Effector memory CD4-positive, alpha-beta T cell (primary cell): ENCODE data around the gene ZNF511.

Source experiments
- DNase-seq, 3 donors: peaks; one replicate each; pipeline ENCODE4 v3.0.0-alpha.2; 2020
- H3K27ac ChIP-seq: 2 replicates; pipeline ENCODE4 v1.7.0; 2013; ENCODE audit warnings: mild to moderate bottlenecking, low read length, moderate library complexity; ENCODE audit not compliant: insufficient read depth, poor library complexity, severe bottlenecking
- H3K27me3 ChIP-seq: replicated peaks from 2 replicates; pipeline ENCODE4 v1.7.0; 2013; ENCODE audit warnings: mild to moderate bottlenecking, low read length; ENCODE audit not compliant: insufficient read depth, control insufficient read depth, poor library complexity, severe bottlenecking
- H3K36me3 ChIP-seq: 2 replicates; pipeline ENCODE4 v1.7.0; 2013; ENCODE audit warnings: mild to moderate bottlenecking, low read length, moderate library complexity; ENCODE audit not compliant: control insufficient read depth, insufficient read depth
- H3K4me1 ChIP-seq: 2 replicates; pipeline ENCODE4 v1.7.0; 2013; ENCODE audit warnings: low read length, mild to moderate bottlenecking; ENCODE audit not compliant: control insufficient read depth, insufficient read depth, poor library complexity, severe bottlenecking
- H3K4me3 ChIP-seq: 2 replicates; pipeline ENCODE4 v1.7.0; 2013; ENCODE audit warnings: low read length, low read depth, mild to moderate bottlenecking; ENCODE audit not compliant: insufficient read depth, poor library complexity, severe bottlenecking
- H3K9me3 ChIP-seq: 2 replicates; pipeline ENCODE4 v1.7.0; 2013; ENCODE audit warnings: mild to moderate bottlenecking, low read length, moderate library complexity; ENCODE audit not compliant: control insufficient read depth

The ZNF511 gene

DNA sequence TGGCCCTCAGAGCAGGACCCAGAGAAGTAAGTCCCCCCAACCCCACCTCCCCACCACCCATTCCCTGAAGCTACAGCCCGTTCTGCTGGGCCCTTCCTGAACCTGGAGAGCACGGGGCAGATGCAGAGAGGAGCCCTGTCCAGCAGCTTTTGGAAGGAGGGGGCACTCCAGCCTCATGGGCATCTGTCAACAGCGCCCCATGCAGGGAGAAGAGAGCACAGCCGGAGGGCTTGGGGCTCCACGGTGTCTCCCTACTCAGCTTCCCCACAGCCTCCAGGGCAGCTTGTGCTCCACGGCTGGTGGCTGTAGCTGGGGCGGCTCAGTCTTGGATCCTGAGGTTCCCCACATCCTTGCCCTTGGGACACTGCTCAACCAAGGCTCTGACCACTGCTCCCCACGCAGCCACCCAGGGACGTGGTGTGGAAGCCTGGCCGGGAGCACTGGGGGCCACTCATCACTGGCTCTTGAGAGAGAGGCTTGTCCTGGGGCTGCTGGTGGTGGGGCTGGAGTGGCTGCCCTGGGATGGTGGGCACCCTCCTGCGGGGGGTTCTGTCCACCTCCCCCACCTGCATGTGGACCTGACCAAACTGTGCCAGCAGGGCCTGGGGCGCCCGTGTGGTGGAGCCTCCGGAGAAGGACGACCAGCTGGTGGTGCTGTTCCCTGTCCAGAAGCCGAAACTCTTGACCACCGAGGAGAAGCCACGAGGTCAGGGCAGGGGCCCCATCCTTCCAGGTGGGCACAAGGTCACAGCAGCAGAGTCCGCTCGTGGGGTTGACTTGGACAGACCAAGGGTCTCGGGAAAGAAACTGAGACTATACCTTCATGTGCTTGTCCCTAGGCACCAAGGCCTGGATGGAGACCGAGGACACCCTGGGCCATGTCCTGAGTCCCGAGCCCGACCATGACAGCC, 42.9 kb downstream of the ZNF511 start:
- peaks cover 13% of the 10 kb centered on the region for H3K27me3 ChIP-seq
- H3K4me1 ChIP-seq, result peaks cover 1% of the 10 kb centered on the region
- no peak for DNase-seq
- no peaks in the 10 kb centered on the region for H3K9me3 ChIP-seq
- no peak overlapping the region for H3K27ac ChIP-seq
- H3K4me3 ChIP-seq, result no peak overlapping the region
- no peaks in the 10 kb centered on the region for H3K36me3 ChIP-seq

GRCh38 chr10:133353202-133353959, 44.7 kb downstream of the ZNF511 start:
- Histone ChIP-seq H3K27ac (no peak overlapping the region), H3K4me1 (peaks cover 9% of the 10 kb centered on the region), H3K36me3 (no peaks in the 10 kb centered on the region), H3K9me3 (no peaks in the 10 kb centered on the region), H3K27me3 (peaks cover under 1% of the 10 kb centered on the region), H3K4me3 (no peak overlapping the region)
- DNase-seq, result no peak

DNA sequence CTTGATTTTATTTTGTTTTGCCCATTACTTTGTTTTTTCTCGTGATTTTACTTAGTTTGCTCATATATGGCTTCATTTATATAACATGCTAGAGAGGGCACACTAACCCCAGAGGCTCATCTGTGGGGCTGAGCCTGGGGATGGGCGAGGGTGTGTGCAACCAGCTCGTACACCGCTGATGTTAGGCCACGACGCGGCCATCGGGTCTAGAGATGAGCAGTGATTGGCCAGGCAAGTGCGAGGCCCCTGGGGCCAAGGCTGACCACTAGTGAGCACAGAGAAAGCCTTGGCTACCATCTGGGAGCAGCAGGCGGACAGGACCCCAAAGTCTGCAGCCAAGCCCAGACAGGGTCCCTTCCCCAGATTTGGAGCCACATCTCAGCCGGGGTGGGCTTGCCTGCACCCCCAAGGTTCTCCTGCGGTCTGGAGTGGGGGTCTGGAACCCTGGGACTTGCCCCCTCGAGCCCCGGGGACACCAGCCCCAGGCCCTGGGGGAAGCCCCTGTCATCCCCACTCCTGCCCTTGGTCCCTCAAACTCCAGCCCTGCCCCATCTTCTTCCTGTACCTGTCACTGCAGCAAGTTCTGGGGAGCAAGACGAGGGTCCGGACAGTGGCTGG, 45.4 kb downstream of the ZNF511 start:
- Histone ChIP-seq H3K4me3 (no peak overlapping the region), H3K9me3 (no peaks in the 10 kb centered on the region), H3K27me3 (no peaks in the 10 kb centered on the region), H3K27ac (no peak overlapping the region), H3K4me1 (peaks cover 9% of the 10 kb centered on the region), H3K36me3 (no peaks in the 10 kb centered on the region)
- DNase-seq, result no peak

GRCh38 chr10:133354672-133355240, 46.0 kb downstream of the ZNF511 start:
- peaks cover 9% of the 10 kb centered on the region for H3K4me1 ChIP-seq
- no peaks in the 10 kb centered on the region for H3K9me3 ChIP-seq
- H3K27me3 ChIP-seq, result no peaks in the 10 kb centered on the region
- DNase-seq, result no peak
- no peaks in the 10 kb centered on the region for H3K36me3 ChIP-seq
- H3K4me3 ChIP-seq, result no peak overlapping the region
- no peak overlapping the region for H3K27ac ChIP-seq

- no peak for DNase-seq
- Histone ChIP-seq H3K27ac (no peak overlapping the region), H3K27me3 (no peaks in the 10 kb centered on the region), H3K4me3 (no peak overlapping the region), H3K36me3 (no peaks in the 10 kb centered on the region), H3K9me3 (no peaks in the 10 kb centered on the region), H3K4me1 (peaks cover 9% of the 10 kb centered on the region)
Observed at GRCh38 chr10:133355266-133355665, 46.6 kb downstream of the ZNF511 start.

GRCh38 chr10:133355991-133356390, 47.3 kb downstream of the ZNF511 start:
- H3K4me1 ChIP-seq, result peaks cover 9% of the 10 kb centered on the region
- no peak overlapping the region for H3K27ac ChIP-seq
- DNase-seq, result no peak
- H3K36me3 ChIP-seq, result no peaks in the 10 kb centered on the region
- no peaks in the 10 kb centered on the region for H3K27me3 ChIP-seq
- H3K9me3 ChIP-seq, result no peaks in the 10 kb centered on the region
- H3K4me3 ChIP-seq, result no peak overlapping the region

DNA sequence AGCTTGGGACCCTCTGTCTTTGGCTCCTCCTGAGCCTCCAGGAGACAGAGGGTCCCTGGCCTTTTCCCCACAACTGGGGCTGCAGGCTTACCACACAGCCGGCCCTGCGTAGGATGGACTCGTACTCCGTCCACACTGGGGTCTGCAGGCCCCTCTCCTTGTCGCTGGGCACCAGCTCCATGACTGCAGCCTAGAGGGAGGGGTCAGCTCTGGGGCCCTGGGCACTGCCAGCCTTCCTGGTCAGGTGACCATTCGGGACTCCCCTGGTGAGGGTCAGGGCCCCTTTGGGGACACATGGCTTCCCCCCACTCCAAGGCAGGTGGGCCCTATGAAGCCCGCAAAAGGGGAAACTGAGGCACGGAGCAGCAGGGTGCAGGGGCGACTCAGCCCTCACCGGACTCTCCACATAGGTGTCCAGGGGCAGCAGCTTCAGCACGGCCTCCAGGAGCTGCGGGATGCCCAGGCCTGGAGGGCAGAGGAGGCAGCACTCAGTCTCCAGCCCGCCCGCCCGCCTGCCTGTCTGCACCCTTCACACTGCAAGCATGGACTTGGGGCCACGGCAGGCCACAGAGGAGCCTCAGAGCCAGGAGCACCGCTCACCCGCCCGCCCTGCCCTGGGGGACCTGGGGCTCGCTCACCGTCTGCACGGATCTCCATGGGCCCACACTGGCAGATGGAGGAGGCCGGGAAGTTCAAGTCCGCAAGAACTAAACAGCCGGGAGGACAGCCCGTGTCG, 48.0 kb downstream of the ZNF511 start:
- DNase-seq, result no peak
- H3K27ac ChIP-seq, result no peak overlapping the region
- H3K36me3 ChIP-seq, result no peaks in the 10 kb centered on the region
- peak overlapping the region; percentile 85 for H3K4me3 ChIP-seq
- no peaks in the 10 kb centered on the region for H3K27me3 ChIP-seq
- H3K9me3 ChIP-seq, result no peaks in the 10 kb centered on the region
- H3K4me1 ChIP-seq, result peaks cover 9% of the 10 kb centered on the region

GRCh38 chr10:133357285-133358161, 48.8 kb downstream of the ZNF511 start, which contains the start of gene FUOM:
TSS of gene FUOM (minus strand) at chr10:133358019. CDS start at chr10:133358007, 12 bp downstream.
- no peaks in the 10 kb centered on the region for H3K9me3 ChIP-seq
- H3K27ac ChIP-seq, result peak within 1 kb of the TSS; percentile 57
- no peaks in the 10 kb centered on the region for H3K27me3 ChIP-seq
- peak within 1 kb of the TSS; percentile 85 for H3K4me3 ChIP-seq
- H3K4me1 ChIP-seq, result peaks cover 9% of the 10 kb centered on the region
- peak; percentile 62 to 66 (median 62) for DNase-seq
- H3K36me3 ChIP-seq, result no peaks in the 10 kb centered on the region
